Upper lobe of right lung (tissue), 1 donor: ENCODE measurements around the gene IL11RA. TPM values are rescaled to one million over a fixed set of nuclear protein-coding genes. Genes with fewer than 3 reads are reported as not detected.

Experiments
- ATAC-seq: fragments of 200-7000 bp; cut with Tn5 transposase; one replicate; pipeline ENCODE4 v1.9.1; 2020; ENCODE audit warnings: mild to moderate bottlenecking, moderate library complexity
- DNase-seq: peaks from one replicate; pipeline ENCODE4 v3.0.0-alpha.2; 2020
- H3K27ac ChIP-seq: fragments of 200-600 bp; one replicate; pipeline ENCODE4 v1.8.0; 2022
- H3K27me3 ChIP-seq: fragments of 200-600 bp; one replicate; pipeline ENCODE4 v1.8.0; 2022; ENCODE audit warnings: mild to moderate bottlenecking
- H3K36me3 ChIP-seq: fragments of 200-600 bp; one replicate; pipeline ENCODE4 v1.8.0; 2022
- H3K4me1 ChIP-seq: fragments of 200-600 bp; one replicate; pipeline ENCODE4 v1.8.0; 2022
- H3K4me3 ChIP-seq: fragments of 200-600 bp; one replicate; pipeline ENCODE4 v1.8.0; 2022; ENCODE audit warnings: mild to moderate bottlenecking
- H3K9me3 ChIP-seq: fragments of 200-600 bp; one replicate; pipeline ENCODE4 v1.8.0; 2022
- intact Hi-C: fragments of 100-400 bp; cut with DNase I; formaldehyde crosslinking; loops from one replicate; pipeline ENCODE4 v1.11.0; 2022
- total RNA-seq: library from RNA; stranded (reverse); fragmentation: NEBNext Ultra II Directional; extraction: Animal tissue kit (Norgen Biotek cat#: 25700); gene quantifications from one replicate; pipeline ENCODE4 v1.2.1, GENCODE V29; 2021
- TF ChIP-seq, protein P1 (sequence below): fragments of 200-600 bp; IDR thresholded peaks from one replicate; pipeline ENCODE4 v1.8.0; 2022; ENCODE audit warnings: antibody characterized with exemption
- donor health status: DM: no; HTN: yes; CAD: no; lungs with severe emphysema.

The IL11RA gene
- total RNA-seq, 1 donor from 2014 or later: 18.7 TPM

DNA sequence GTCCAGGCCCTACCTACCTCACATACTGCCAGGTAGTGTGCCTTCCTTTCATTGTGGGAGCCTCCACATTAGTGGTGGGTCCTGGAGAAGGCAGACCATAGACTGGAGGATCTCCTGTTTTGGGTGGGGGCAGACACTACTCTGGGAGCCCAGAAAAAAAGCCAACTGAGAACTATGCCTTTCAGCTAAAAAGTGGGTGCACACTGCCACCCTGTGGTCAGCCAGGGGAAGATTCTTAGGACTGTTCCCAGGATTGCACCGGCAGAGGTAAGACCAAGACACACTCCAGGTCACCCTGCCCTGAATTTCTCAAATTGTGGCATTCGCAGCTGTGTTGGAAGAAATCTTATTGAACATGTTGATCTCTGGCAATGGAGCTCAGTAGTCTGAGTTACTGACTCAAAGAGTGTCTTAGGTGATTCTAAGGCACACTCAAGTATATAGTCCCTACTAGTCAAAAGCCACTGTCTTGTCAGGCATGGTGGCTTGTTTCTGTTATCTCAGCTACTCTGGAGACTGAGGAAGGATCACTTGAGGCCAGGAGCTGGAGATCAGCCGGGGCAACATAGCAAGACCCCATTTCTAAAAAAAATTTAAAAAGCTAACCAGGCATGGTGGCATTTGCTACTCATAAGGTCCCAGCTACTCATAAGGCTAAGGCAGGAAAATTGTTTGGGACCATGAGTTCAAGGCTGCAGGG lies 18.0 kb upstream of the IL11RA start:
- Histone ChIP-seq H3K27me3 (peaks cover 10% of the 10 kb centered on the region), H3K27ac (no peak overlapping the region), H3K4me1 (peaks cover 21% of the 10 kb centered on the region), H3K36me3 (peaks cover 10% of the 10 kb centered on the region), H3K4me3 (no peak overlapping the region), H3K9me3 (no peaks in the 10 kb centered on the region)
- intact Hi-C loops: no loop called here
- TF ChIP-seq, protein P1, sequence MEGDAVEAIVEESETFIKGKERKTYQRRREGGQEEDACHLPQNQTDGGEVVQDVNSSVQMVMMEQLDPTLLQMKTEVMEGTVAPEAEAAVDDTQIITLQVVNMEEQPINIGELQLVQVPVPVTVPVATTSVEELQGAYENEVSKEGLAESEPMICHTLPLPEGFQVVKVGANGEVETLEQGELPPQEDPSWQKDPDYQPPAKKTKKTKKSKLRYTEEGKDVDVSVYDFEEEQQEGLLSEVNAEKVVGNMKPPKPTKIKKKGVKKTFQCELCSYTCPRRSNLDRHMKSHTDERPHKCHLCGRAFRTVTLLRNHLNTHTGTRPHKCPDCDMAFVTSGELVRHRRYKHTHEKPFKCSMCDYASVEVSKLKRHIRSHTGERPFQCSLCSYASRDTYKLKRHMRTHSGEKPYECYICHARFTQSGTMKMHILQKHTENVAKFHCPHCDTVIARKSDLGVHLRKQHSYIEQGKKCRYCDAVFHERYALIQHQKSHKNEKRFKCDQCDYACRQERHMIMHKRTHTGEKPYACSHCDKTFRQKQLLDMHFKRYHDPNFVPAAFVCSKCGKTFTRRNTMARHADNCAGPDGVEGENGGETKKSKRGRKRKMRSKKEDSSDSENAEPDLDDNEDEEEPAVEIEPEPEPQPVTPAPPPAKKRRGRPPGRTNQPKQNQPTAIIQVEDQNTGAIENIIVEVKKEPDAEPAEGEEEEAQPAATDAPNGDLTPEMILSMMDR: peak; percentile 85
- peak; percentile 53 for ATAC-seq
- no peak for DNase-seq

DNA sequence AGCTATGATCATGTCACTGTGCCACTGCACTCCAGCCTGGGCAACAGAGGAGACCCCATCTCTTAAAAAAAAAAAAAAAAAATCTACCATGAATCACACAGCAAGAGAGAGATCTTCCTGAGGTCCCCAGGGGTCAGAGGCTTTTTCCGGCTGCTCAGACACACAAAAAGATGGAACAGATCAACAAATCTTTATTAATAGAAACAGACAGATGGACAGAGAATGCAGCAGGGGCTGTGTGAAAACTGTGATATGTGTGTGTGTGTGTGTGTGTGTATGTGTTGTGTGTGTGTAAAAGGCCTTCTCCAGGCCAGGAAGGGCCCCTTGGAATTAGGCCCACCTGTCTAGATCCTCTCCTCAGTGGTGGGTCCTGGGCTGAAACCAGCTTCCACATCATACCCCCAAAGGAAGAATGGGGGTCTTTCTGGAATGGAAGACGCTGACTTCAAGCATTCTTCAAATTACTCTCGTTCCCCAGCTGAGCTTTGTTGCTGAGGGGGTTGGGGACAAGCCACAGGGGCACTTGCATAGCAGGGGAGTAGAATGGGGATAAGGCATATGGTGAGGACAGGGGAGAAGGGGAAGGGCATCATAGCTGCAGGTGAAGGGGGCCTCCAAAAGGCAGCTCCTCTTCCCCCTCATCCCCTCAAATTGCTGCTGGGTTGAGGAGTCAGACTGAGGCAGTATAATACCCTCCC lies 17.3 kb upstream of the IL11RA start:
- no peak overlapping the region for H3K4me3 ChIP-seq
- ATAC-seq (no peak), DNase-seq (no peak)
- H3K27ac ChIP-seq: no peak overlapping the region
- H3K9me3 ChIP-seq: no peaks in the 10 kb centered on the region
- peaks cover 10% of the 10 kb centered on the region for H3K36me3 ChIP-seq
- H3K4me1 ChIP-seq: peaks cover 17% of the 10 kb centered on the region
- peaks cover 3% of the 10 kb centered on the region for H3K27me3 ChIP-seq
- intact Hi-C loops: no loop called here
- TF ChIP-seq, protein P1: no peak

DNA sequence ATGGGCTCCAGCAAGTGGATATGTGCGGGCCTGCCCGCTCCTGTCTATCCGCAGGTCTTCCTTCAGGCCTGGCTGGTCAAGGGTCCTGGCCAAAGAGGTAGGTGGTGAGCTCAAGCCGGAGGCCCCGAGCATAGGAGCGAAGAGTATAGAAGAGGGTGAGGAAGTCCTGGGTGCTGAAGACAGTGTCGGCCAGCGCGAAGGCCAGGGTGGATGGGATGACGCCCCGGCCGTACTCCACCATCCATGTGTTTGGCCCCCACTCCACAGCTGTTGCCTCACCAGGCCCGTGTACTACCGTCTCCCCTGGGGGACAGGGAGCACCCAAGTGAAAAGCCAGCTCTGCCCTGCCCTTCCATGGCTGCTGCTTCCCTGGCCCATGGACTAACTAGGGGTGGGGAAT lies 16.4 kb upstream of the IL11RA start:
- Histone ChIP-seq H3K36me3 (peaks cover 10% of the 10 kb centered on the region), H3K27ac (no peak overlapping the region), H3K4me1 (peaks cover 17% of the 10 kb centered on the region), H3K27me3 (no peaks in the 10 kb centered on the region), H3K4me3 (no peak overlapping the region), H3K9me3 (no peaks in the 10 kb centered on the region)
- intact Hi-C loops: no loop called here
- DNase-seq: no peak
- TF ChIP-seq, protein P1: no peak
- no peak for ATAC-seq

GRCh38 chr9:34636791-34637355 lies 15.1 kb upstream of the IL11RA start:
- Histone ChIP-seq H3K27me3 (no peaks in the 10 kb centered on the region), H3K4me1 (peaks cover 17% of the 10 kb centered on the region), H3K36me3 (peaks cover 10% of the 10 kb centered on the region), H3K9me3 (no peaks in the 10 kb centered on the region), H3K4me3 (peak overlapping the region; percentile 87), H3K27ac (peak overlapping the region; percentile 89)
- TF ChIP-seq, protein P1: no peak
- no peak for ATAC-seq
- intact Hi-C loops: no loop called here
- no peak for DNase-seq

GRCh38 chr9:34637356-34638137 lies 14.4 kb upstream of the IL11RA start, which contains the start of gene SIGMAR1:
Gene SIGMAR1, minus strand, starts transcription at chr9:34637787. Its CDS starts 90 bp downstream, at chr9:34637697.
- Histone ChIP-seq H3K4me3 (peak within 1 kb of the TSS; percentile 87), H3K27me3 (no peaks in the 10 kb centered on the region), H3K9me3 (no peaks in the 10 kb centered on the region), H3K4me1 (peaks cover 17% of the 10 kb centered on the region), H3K36me3 (peaks cover 10% of the 10 kb centered on the region), H3K27ac (peak within 1 kb of the TSS; percentile 89)
- intact Hi-C loops: no loop called here
- DNase-seq (peak; percentile 97), ATAC-seq (peak; percentile 98)
- TF ChIP-seq, protein P1: no peak
